DMS 273 treated with DMSO at 0.1 percent for 48 hours (cell line): ENCODE results near the gene DIPK2A.

Source experiments
- DNase-seq: peaks from one replicate; lab custom pipeline; 2025; lab: John Stamatoyannopoulos, UW

DIPK2A gene

GRCh38 chr3:143971359-143972154 is at the start of gene DIPK2A:
Gene DIPK2A (plus strand): TSS chr3:143971823. CDS start chr3:143972333, 510 bp downstream.
- peak; percentile 94 for DNase-seq

GRCh38 chr3:143924522-143925285 is 46.9 kb upstream of the DIPK2A start:
- DNase-seq: no peak

- DNase-seq: no peak
Observed at GRCh38 chr3:143928056-143928455, 43.6 kb upstream of the DIPK2A start.

GRCh38 chr3:143928541-143929255 is 42.9 kb upstream of the DIPK2A start:
- no peak for DNase-seq

- DNase-seq: no peak
Observed at GRCh38 chr3:143934791-143935190, 36.8 kb upstream of the DIPK2A start.

GRCh38 chr3:143935678-143936077 is 35.9 kb upstream of the DIPK2A start:
- DNase-seq: no peak

- DNase-seq: no peak
Observed at GRCh38 chr3:143950810-143951209, 20.8 kb upstream of the DIPK2A start.

GRCh38 chr3:143951351-143951971 is 20.2 kb upstream of the DIPK2A start:
- no peak for DNase-seq

- no peak for DNase-seq
Observed at GRCh38 chr3:143952569-143953072, 19.0 kb upstream of the DIPK2A start.

GRCh38 chr3:143955113-143955512 is 16.5 kb upstream of the DIPK2A start:
- no peak for DNase-seq

GRCh38 chr3:143956838-143957237 is 14.8 kb upstream of the DIPK2A start:
- no peak for DNase-seq

- no peak for DNase-seq
Observed at GRCh38 chr3:143957453-143957852, 14.2 kb upstream of the DIPK2A start.

- no peak for DNase-seq
Observed at GRCh38 chr3:143958966-143959365, 12.7 kb upstream of the DIPK2A start.

GRCh38 chr3:143961342-143961741 is 10.3 kb upstream of the DIPK2A start:
- no peak for DNase-seq

GRCh38 chr3:143963946-143964345 is 7.7 kb upstream of the DIPK2A start:
- DNase-seq: no peak

GRCh38 chr3:143970773-143971358 is 757 bp upstream of the DIPK2A start:
- no peak for DNase-seq

- DNase-seq: no peak
Observed at GRCh38 chr3:143972155-143972504, 507 bp downstream of the DIPK2A start.

- DNase-seq: peak; percentile 70
Observed at GRCh38 chr3:143972505-143973258, 1.1 kb downstream of the DIPK2A start.

GRCh38 chr3:143973259-143974021 is 1.8 kb downstream of the DIPK2A start:
- peak; percentile 91 for DNase-seq
